ENCODE measurements around the gene SPTBN4.

- TF ChIP-seq CTCF (conservative IDR thresholded peaks at IDR 0.05) = no peak
- no peak for TF ChIP-seq EZH2 (IDR thresholded peaks at IDR 0.05; ENCODE audit: low read depth)
These were observed 142.2 kb downstream of the SPTBN4 start for GRCh38 chr19:40608957-40609356.

Data from PC-9 (cell line).